Measurements from ENCODE around the gene TCF7L1.
"Not testable (repeated sequence)": the region's sequence is repeated elsewhere in the genome, so short reads cannot be mapped to it uniquely, and the experiment has no call there.

The TCF7L1 gene

GRCh38 chr2:85184990-85185389 lies 51.8 kb downstream of the TCF7L1 start:
- no peak for DNase-seq (ENCODE audit: low read depth)

GRCh38 chr2:85185431-85185940 lies 52.3 kb downstream of the TCF7L1 start:
- no peak for DNase-seq (ENCODE audit: low read depth)

- no peak for DNase-seq (ENCODE audit: low read depth)
These were observed 53.9 kb downstream of the TCF7L1 start for GRCh38 chr2:85187069-85187468.

GRCh38 chr2:85188852-85189251 lies 55.7 kb downstream of the TCF7L1 start:
- no peak for DNase-seq (ENCODE audit: low read depth)

GRCh38 chr2:85189606-85190270 lies 56.5 kb downstream of the TCF7L1 start:
- DNase-seq (ENCODE audit: low read depth), result no peak

GRCh38 chr2:85191157-85191556 lies 58.0 kb downstream of the TCF7L1 start:
- no peak for DNase-seq (ENCODE audit: low read depth)

GRCh38 chr2:85194780-85195480 lies 61.7 kb downstream of the TCF7L1 start:
- DNase-seq (ENCODE audit: low read depth), result no peak

- no peak for DNase-seq (ENCODE audit: low read depth)
These were observed 62.8 kb downstream of the TCF7L1 start for GRCh38 chr2:85195956-85196355.

- no peak for DNase-seq (ENCODE audit: low read depth)
These were observed 66.5 kb downstream of the TCF7L1 start for GRCh38 chr2:85199698-85200097.

GRCh38 chr2:85209887-85210286 lies 76.7 kb downstream of the TCF7L1 start:
- DNase-seq (ENCODE audit: low read depth), result no peak

- no peak for DNase-seq (ENCODE audit: low read depth)
These were observed 77.3 kb downstream of the TCF7L1 start for GRCh38 chr2:85210511-85210910.

GRCh38 chr2:85211606-85212005 lies 78.4 kb downstream of the TCF7L1 start:
- not testable (repeated sequence) for DNase-seq (ENCODE audit: low read depth)

- DNase-seq (ENCODE audit: low read depth), result no peak
These were observed 79.6 kb downstream of the TCF7L1 start for GRCh38 chr2:85212841-85213240.

- no peak for DNase-seq (ENCODE audit: low read depth)
These were observed 80.2 kb downstream of the TCF7L1 start for GRCh38 chr2:85213404-85213803.

- DNase-seq (ENCODE audit: low read depth), result no peak
These were observed 80.8 kb downstream of the TCF7L1 start for GRCh38 chr2:85213901-85214512.

- DNase-seq (ENCODE audit: low read depth), result no peak
These were observed 81.9 kb downstream of the TCF7L1 start for GRCh38 chr2:85215081-85215447.

GRCh38 chr2:85215448-85216401 lies 82.5 kb downstream of the TCF7L1 start:
- peak; percentile 24 for DNase-seq (ENCODE audit: low read depth)

- no peak for DNase-seq (ENCODE audit: low read depth)
These were observed 83.7 kb downstream of the TCF7L1 start for GRCh38 chr2:85216927-85217326.

- no peak for DNase-seq (ENCODE audit: low read depth)
These were observed 88.0 kb downstream of the TCF7L1 start for GRCh38 chr2:85221067-85221691.

- no peak for DNase-seq (ENCODE audit: low read depth)
These were observed 89.6 kb downstream of the TCF7L1 start for GRCh38 chr2:85222792-85223191.

- no peak for DNase-seq (ENCODE audit: low read depth)
These were observed 93.6 kb downstream of the TCF7L1 start for GRCh38 chr2:85226783-85227182.
